HG03354 (cell line): Measurements from ENCODE around the gene WSCD1.

Source experiments
- ATAC-seq: cut with Tn5 transposase; IDR thresholded peaks from one replicate; pipeline ENCODE4 v1.9.1; 2021; ENCODE audit warnings: mild to moderate bottlenecking; ENCODE audit not compliant: unreplicated experiment, poor library complexity, severe bottlenecking

WSCD1 gene

DNA sequence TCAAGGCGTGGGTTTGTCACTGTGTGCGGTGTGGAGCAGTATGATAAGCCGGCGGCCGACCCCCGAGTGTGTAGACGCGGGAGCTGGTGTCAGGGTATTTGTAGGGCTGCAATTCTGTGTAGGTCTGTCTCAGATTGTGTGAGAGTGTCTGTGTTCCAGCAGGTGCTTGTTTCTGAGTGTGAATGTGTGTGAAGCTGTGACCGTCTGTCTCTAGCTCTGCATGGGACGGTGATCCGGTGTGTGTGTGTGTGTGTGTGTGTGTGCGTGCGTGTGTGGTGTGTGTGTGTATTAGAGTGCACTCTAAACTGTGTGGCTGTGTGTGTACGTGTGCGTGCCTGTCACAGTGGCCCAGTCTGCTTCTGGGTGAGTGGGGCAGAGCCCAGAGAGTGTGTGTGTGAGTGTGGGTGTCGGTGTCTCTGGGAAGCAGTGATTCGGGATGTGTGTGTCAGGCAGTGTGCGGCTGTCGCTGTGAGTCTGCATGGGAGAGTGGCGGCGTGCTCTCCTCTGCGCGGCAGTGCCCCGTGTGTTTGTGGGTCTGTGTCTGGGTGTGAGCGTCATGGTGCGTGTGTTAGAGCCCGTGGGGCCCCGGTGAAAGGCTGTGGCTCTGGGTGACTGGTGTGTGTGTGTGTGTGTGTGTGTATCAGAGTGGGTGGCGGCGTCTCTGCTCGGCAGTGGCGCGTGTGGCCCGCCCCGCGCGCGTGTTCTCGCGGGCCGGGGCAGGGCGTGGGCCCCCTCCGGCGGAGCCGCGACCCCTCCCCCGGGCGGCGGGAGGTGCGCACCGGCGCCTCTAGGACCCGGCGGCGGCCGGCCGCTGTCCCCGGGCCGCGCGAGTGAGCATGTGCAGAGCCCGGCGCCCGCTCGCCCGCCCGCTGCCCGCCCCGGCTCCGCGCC lies at the start of gene WSCD1:
Gene WSCD1 (plus strand): TSS at position 841 of the 891 bp plus-strand sequence. CDS start 10,280 bp downstream, outside the sequence.
- no peak for ATAC-seq

DNA sequence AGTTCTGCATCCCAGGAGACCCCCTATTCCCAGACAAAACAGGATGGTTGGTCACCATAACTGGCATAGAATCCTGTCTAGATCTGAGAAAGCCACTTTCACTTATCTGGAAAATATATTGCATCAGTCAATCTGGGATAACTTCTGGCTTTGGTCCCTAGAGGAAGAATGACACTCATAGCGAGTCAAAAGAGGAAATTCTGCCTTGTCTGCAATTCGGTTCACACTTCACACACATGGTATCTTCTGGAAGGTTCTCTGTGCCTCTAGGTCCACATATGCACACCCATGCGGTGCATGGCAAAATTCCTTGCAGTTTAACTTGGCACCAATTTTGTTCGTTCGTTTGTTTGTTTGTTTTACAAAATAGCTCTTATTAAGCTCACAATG lies 49.2 kb upstream of the WSCD1 start:
- no peak for ATAC-seq

GRCh38 chr17:6021627-6022026 lies 48.6 kb upstream of the WSCD1 start:
- ATAC-seq, result no peak

GRCh38 chr17:6023036-6023831 lies 46.9 kb upstream of the WSCD1 start:
- no peak for ATAC-seq

DNA sequence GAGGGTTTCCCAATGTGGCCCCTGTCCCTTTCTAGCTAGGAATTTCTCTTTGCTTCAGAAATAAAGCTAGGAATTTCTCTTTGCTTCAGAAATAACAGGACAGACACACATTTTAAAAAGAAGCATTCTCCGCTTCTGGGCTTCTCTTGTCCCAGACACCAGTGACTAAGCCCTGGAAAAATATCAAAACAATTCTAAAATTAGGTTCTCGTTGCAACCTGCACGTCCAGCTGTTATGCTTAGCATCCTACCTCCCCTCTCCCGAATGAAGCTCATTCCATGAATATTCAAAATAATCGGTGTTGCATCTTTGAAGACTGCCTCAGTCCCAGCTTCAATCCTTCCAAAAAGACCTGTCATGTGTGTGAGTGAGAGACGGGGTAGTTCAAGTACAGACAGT lies 45.6 kb upstream of the WSCD1 start:
- no peak for ATAC-seq

DNA sequence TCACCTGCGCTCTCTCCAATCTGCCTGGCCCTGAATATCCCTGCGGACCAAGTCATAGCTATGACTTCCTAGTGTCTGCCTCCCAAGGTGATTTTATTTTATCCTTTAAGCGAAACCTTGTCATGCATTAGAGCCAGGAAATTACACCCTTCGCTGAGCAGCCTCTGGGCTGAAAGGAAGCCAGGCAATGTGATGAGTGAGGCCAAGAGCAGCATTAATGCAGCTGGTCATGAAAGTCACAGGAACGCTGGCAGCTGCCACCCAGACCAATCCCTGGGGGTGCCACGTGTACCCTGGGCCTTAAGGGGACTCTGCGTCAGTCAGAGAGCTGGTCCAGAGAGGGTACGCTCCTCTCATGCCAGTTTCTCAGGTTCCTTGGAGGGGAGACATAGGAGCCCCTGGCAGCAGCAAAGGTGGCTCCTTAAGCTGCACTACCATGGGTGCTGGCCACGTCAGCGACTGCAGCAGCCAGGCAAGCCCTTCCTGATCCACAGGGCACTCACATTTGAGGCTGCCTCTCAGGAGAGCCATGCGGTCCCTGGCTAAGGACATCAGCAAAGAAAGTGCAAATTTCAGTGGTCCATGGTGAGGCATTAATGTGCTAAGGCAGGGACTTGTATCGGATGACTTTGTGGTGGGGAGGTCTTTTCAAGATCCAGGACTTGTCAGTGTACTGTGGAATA lies 42.7 kb upstream of the WSCD1 start:
- no peak for ATAC-seq

DNA sequence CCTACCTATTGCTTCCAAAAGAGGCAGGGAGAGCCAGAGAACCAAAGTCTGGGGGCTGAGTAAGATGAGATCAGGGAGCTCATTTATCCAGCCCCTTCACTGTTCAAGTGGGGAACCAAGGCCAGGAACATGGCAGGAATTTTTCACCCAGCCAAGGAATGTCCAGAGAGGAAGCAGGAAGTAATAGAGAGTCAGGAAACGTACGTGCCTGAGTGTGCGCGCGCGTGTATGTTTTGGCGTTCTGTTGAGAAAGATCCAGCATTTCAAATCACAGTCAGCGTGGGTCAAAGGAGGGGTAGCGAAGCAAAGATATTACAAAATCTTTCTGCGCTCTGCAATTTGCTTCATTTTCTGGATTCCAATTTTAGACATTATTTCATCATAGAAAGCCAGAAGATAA lies 41.9 kb upstream of the WSCD1 start:
- ATAC-seq, result no peak

DNA sequence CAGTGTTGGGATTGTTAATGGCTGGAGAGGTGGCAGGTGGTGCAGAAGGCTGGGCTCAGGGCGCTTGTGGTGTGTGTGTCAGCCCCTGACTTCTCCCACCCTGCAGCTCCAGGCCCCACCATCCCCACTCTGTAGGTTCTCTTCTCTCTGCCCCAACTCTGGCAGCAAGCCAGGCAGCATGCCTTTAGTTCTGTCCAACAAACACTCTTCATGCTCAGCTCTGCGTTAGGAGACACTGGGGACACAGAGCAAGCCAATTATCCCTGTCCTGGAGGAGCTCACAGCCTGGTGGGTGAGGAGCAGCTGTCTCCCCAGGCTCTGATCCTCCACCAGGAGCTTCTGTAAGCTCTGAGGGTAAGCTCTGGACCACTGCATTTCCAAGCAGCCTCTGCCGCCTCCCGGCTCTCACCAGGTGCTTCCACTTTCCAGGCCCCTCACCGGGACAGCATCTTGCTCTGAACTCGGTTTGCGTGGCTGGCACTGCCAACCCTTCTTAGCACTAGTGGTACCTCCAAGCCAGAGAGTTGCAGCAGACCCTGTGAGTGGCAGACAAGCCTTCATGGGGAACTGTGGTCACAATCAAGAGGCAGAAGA lies 34.3 kb upstream of the WSCD1 start:
- ATAC-seq, result no peak

DNA sequence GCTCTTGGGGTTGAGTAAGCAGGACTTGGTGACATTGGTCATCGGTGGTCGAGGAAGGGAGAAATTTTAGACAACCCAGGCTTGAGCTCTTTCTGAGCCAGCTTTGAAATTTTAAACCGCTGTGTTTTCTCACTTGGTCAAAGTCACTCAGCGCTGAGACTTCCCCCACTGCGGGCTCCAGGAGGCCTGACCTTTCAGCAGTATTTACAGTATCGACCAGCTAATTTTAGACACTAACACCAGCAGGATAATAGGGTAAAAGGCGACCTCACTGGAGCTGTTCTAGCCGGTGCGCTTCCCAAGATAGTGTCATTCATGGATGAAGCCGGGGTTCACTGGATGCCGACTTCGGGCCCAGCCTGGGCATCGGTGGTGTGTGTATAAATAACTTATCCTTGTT lies 29.7 kb upstream of the WSCD1 start:
- no peak for ATAC-seq

- ATAC-seq, result no peak
Observed at GRCh38 chr17:6041246-6041645, 28.9 kb upstream of the WSCD1 start.

GRCh38 chr17:6043405-6043804 lies 26.8 kb upstream of the WSCD1 start:
- ATAC-seq, result no peak

DNA sequence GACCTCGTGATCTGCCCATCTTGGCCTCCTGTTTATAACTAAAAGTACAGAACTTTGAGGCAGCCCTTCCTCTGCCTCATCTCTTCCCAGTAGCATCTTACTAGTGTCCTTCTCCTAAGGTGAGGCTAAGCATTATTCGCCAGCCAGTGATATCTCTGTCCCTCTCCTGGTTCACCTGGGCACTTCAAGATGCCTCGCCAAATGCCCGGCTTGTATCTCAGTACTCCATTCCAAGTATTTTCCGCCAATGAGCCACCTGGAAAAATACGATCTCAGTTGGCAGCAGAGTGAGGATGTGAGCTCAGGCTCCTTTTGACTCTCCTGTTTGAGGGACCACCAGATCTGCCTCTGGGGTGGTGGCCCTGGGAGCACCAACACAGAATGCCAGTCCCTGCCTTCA lies 25.9 kb upstream of the WSCD1 start:
- ATAC-seq, result no peak

- no peak for ATAC-seq
Observed at GRCh38 chr17:6045621-6046357, 24.4 kb upstream of the WSCD1 start.

DNA sequence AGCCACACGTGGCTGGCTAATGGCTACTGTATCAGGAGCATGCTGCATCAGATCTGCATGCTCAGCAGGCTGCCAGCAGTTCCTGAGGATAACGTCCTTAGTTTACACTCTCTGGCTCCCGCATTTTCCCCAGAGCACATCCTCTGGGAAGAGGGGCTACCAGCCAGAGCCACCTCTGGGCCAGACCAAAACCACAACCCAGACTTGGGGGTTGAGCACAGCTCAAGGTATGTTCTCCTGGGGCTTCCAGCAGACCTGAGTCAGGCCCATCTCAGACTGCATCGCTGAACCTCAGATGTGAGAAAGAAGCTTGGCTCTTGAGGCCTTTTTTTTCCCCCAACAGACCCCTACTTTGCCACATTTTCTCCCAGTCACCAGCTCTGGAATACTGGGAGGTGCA lies 23.7 kb upstream of the WSCD1 start:
- ATAC-seq, result no peak

DNA sequence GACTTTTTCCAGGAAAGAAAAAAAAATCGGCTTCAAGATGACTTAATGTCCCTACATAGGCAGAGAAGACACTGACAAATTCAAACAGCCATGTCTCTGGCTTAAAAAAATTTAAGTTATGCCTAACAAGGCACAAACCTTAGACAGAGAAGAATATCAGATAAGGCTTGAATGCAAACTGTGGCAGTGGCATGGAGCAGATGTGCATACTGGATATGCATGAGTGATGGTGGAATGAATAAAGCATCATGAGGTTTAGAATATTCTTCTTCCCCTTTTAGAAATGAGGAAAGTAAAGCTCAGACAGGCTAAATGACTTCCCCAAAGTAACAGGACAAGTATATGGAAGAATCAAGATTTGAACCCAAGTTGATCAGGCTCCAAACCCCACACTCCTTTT lies 23.2 kb upstream of the WSCD1 start:
- no peak for ATAC-seq

- ATAC-seq, result no peak
Observed at GRCh38 chr17:6047966-6048365, 22.2 kb upstream of the WSCD1 start.

GRCh38 chr17:6048486-6048885 lies 21.7 kb upstream of the WSCD1 start:
- ATAC-seq, result no peak

DNA sequence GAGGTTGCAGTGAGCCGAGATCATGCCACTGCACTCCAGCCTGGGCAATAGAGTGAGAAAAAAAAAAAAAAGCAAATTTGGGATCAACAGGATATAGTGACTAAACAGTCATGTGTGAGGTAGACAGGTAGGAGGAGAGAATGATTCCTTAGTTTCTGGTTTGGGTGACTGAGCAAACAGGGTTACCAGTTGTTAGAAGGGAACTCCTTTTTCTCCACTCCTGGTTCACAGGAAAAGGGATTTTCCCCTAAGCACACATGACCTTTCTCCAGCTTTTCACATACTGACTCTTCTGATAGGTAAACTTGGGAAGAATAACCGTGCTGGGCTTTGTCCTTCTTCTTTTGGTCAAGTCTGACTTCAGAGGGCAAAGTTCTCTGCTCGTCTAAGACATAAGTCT lies 17.3 kb upstream of the WSCD1 start:
- no peak for ATAC-seq

- ATAC-seq, result no peak
Observed at GRCh38 chr17:6054372-6054771, 15.8 kb upstream of the WSCD1 start.
